Jurkat, Clone E6-1 (cell line): Measurements from ENCODE around the gene NT5C3A.
A peak's percentile ranks its signal among the peaks of the same experiment; 100 is the strongest.
"Not testable (repeated sequence)": the region's sequence is repeated elsewhere in the genome, so short reads cannot be mapped to it uniquely, and the experiment has no call there.

Experiments used
- DNase-seq: peaks from one replicate; pipeline ENCODE4 v3.0.0-alpha.2; 2011; ENCODE audit warnings: low read depth, low spot score
- H3K4me3 ChIP-seq: 2 replicates; pipeline ENCODE4 v1.5.1; 2011; ENCODE audit warnings: mild to moderate bottlenecking, low read length, control low read depth, moderate library complexity

NT5C3A gene

GRCh38 chr7:33044986-33045385 lies 17.6 kb downstream of the NT5C3A start:
- no peak for DNase-seq

GRCh38 chr7:33044401-33044718 lies 18.2 kb downstream of the NT5C3A start:
- no peak for DNase-seq
- no peak overlapping the region for H3K4me3 ChIP-seq

More at GRCh38 chr7:33044986-33045385, 17.6 kb downstream of the NT5C3A start:
- no peak overlapping the region for H3K4me3 ChIP-seq

GRCh38 chr7:33043501-33044400 lies 18.8 kb downstream of the NT5C3A start:
- no peak for DNase-seq
- no peak overlapping the region for H3K4me3 ChIP-seq

- no peak for DNase-seq
- no peak overlapping the region for H3K4me3 ChIP-seq
Observed at GRCh38 chr7:33041631-33042428, 20.7 kb downstream of the NT5C3A start.

- H3K4me3 ChIP-seq: no peak overlapping the region
- no peak for DNase-seq
Observed at GRCh38 chr7:33040803-33041516, 21.6 kb downstream of the NT5C3A start.

GRCh38 chr7:33039903-33040292 lies 22.7 kb downstream of the NT5C3A start:
- H3K4me3 ChIP-seq: peak overlapping the region; percentile 34
- no peak for DNase-seq

- peak overlapping the region; percentile 34 for H3K4me3 ChIP-seq
- DNase-seq: no peak
Observed at GRCh38 chr7:33039257-33039902, 23.2 kb downstream of the NT5C3A start.

GRCh38 chr7:33038639-33039038 lies 23.9 kb downstream of the NT5C3A start:
- H3K4me3 ChIP-seq: no peak overlapping the region
- no peak for DNase-seq

GRCh38 chr7:33035776-33036175 lies 26.8 kb downstream of the NT5C3A start:
- H3K4me3 ChIP-seq: no peak overlapping the region
- DNase-seq: no peak

GRCh38 chr7:33024189-33024757 lies 38.3 kb downstream of the NT5C3A start:
- no peak for DNase-seq
- H3K4me3 ChIP-seq: no peak overlapping the region

GRCh38 chr7:33012364-33012763 lies 50.2 kb downstream of the NT5C3A start:
- no peak for DNase-seq
- no peak overlapping the region for H3K4me3 ChIP-seq

GRCh38 chr7:33009734-33010133 lies 52.8 kb downstream of the NT5C3A start:
- no peak for DNase-seq
- H3K4me3 ChIP-seq: no peak overlapping the region

- not testable (repeated sequence) for H3K4me3 ChIP-seq, DNase-seq
Observed at GRCh38 chr7:33005690-33006089, 56.9 kb downstream of the NT5C3A start.

GRCh38 chr7:33005193-33005592 lies 57.4 kb downstream of the NT5C3A start:
- not testable (repeated sequence) for DNase-seq, H3K4me3 ChIP-seq

GRCh38 chr7:33004104-33004616 lies 58.4 kb downstream of the NT5C3A start:
- not testable (repeated sequence) for H3K4me3 ChIP-seq, DNase-seq

GRCh38 chr7:33003111-33003510 lies 59.5 kb downstream of the NT5C3A start:
- not testable (repeated sequence) for DNase-seq, H3K4me3 ChIP-seq

GRCh38 chr7:32999380-32999779 lies 63.2 kb downstream of the NT5C3A start:
- DNase-seq, H3K4me3 ChIP-seq: not testable (repeated sequence)

GRCh38 chr7:32998361-32999171 lies 64.0 kb downstream of the NT5C3A start:
- not testable (repeated sequence) for DNase-seq, H3K4me3 ChIP-seq
